ENCODE measurements around the gene WDR62. TPM values are rescaled to one million over a fixed set of nuclear protein-coding genes. Genes with fewer than 3 reads are reported as not detected.

Gene WDR62
- total RNA-seq, 1 donor from 2014 or later: 2.4 TPM

- DNase-seq (ENCODE audit: low read depth) (no peak), FAIRE-seq (no peak)
- Mint-ChIP-seq H3K27me3 (ENCODE audit: low read depth, unreplicated experiment) (no peaks in the 10 kb centered on the region), H3K36me3 (ENCODE audit: low read depth, unreplicated experiment) (peaks cover 8% of the 10 kb centered on the region), H3K27ac (ENCODE audit: unreplicated experiment) (no peak overlapping the region), H3K9me3 (ENCODE audit: unreplicated experiment) (peaks cover 3% of the 10 kb centered on the region), H3K4me3 (ENCODE audit: unreplicated experiment) (no peak overlapping the region), H3K4me1 (ENCODE audit: low read depth, unreplicated experiment) (peaks cover 7% of the 10 kb centered on the region)
- Histone ChIP-seq H3K4me1 (ENCODE audit: insufficient read depth, low read length) (no peaks in the 10 kb centered on the region), H3K9me3 (ENCODE audit: insufficient read depth, low read depth, low read length) (no peaks in the 10 kb centered on the region), H3K79me2 (ENCODE audit: insufficient read depth, low read length) (no peaks in the 10 kb centered on the region), H4K20me1 (ENCODE audit: insufficient read depth, low read length) (no peaks in the 10 kb centered on the region), H3K4me3 (ENCODE audit: insufficient read depth, low read depth, low read length) (no peak overlapping the region), H3K9ac (ENCODE audit: low read length) (no peak overlapping the region), H3K27me3 (ENCODE audit: insufficient read depth, low read length) (no peaks in the 10 kb centered on the region), H3K27ac (ENCODE audit: low read depth, low read length) (no peak overlapping the region), H2AFZ (ENCODE audit: low read depth, low read length) (no peak overlapping the region), H3K36me3 (ENCODE audit: insufficient read depth, low read length) (peaks cover 3% of the 10 kb centered on the region), H3K4me2 (ENCODE audit: low read length) (no peak overlapping the region)
- TF ChIP-seq, protein P1, sequence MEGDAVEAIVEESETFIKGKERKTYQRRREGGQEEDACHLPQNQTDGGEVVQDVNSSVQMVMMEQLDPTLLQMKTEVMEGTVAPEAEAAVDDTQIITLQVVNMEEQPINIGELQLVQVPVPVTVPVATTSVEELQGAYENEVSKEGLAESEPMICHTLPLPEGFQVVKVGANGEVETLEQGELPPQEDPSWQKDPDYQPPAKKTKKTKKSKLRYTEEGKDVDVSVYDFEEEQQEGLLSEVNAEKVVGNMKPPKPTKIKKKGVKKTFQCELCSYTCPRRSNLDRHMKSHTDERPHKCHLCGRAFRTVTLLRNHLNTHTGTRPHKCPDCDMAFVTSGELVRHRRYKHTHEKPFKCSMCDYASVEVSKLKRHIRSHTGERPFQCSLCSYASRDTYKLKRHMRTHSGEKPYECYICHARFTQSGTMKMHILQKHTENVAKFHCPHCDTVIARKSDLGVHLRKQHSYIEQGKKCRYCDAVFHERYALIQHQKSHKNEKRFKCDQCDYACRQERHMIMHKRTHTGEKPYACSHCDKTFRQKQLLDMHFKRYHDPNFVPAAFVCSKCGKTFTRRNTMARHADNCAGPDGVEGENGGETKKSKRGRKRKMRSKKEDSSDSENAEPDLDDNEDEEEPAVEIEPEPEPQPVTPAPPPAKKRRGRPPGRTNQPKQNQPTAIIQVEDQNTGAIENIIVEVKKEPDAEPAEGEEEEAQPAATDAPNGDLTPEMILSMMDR (IDR thresholded peaks at IDR 0.05; ENCODE audit: insufficient read depth, low read depth, low read length): no peak
- TF ChIP-seq EZH2 (IDR thresholded peaks at IDR 0.05; ENCODE audit: insufficient read depth, low read length): no peak
Measured at GRCh38 chr19:36103842-36104552, 49.3 kb downstream of the WDR62 start.

DNA sequence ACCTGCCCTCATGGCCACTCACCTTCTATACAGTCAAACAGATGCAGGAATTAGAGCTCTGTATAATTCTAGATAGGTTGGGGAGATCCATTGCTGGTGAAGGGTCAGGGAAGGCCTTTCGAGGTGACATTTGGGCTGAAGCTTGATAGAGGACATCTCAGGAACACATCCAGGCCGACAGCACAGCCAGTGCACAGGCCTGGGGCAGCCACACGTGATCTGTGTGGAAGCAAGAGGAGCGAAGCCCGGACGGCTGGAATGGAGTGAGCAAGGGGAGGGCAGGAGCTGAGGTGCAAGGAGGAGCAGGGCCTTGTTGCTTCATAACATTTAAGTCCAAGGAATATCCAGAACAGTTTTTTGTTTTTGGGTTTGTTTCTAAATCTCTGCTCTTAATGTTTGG, 51.7 kb downstream of the WDR62 start:
- Mint-ChIP-seq H3K4me1 (ENCODE audit: low read depth, unreplicated experiment) (peaks cover 7% of the 10 kb centered on the region), H3K9me3 (ENCODE audit: unreplicated experiment) (peaks cover 3% of the 10 kb centered on the region), H3K36me3 (ENCODE audit: low read depth, unreplicated experiment) (peaks cover 10% of the 10 kb centered on the region), H3K27ac (ENCODE audit: unreplicated experiment) (no peak overlapping the region), H3K27me3 (ENCODE audit: low read depth, unreplicated experiment) (no peaks in the 10 kb centered on the region), H3K4me3 (ENCODE audit: unreplicated experiment) (no peak overlapping the region)
- H3K36me3 ChIP-seq (ENCODE audit: insufficient read depth, low read length): peaks cover 3% of the 10 kb centered on the region
- no peak overlapping the region for H3K4me2 ChIP-seq (ENCODE audit: low read length)
- H3K27me3 ChIP-seq (ENCODE audit: insufficient read depth, low read length): no peaks in the 10 kb centered on the region
- H3K4me1 ChIP-seq (ENCODE audit: insufficient read depth, low read length): no peaks in the 10 kb centered on the region
- H3K4me3 ChIP-seq (ENCODE audit: insufficient read depth, low read depth, low read length): no peak overlapping the region
- H3K27ac ChIP-seq (ENCODE audit: low read depth, low read length): no peak overlapping the region
- H4K20me1 ChIP-seq (ENCODE audit: insufficient read depth, low read length): no peaks in the 10 kb centered on the region
- DNase-seq (ENCODE audit: low read depth) (no peak), FAIRE-seq (no peak)
- no peak overlapping the region for H3K9ac ChIP-seq (ENCODE audit: low read length)
- H3K79me2 ChIP-seq (ENCODE audit: insufficient read depth, low read length): no peaks in the 10 kb centered on the region
- H3K9me3 ChIP-seq (ENCODE audit: insufficient read depth, low read depth, low read length): no peaks in the 10 kb centered on the region
- H2AFZ ChIP-seq (ENCODE audit: low read depth, low read length): no peak overlapping the region
- TF ChIP-seq, protein P1 (IDR thresholded peaks at IDR 0.05; ENCODE audit: insufficient read depth, low read depth, low read length): no peak
- TF ChIP-seq EZH2 (IDR thresholded peaks at IDR 0.05; ENCODE audit: insufficient read depth, low read length): no peak

GRCh38 chr19:36106991-36107390, 52.3 kb downstream of the WDR62 start:
- Mint-ChIP-seq H3K27me3 (ENCODE audit: low read depth, unreplicated experiment) (no peaks in the 10 kb centered on the region), H3K27ac (ENCODE audit: unreplicated experiment) (no peak overlapping the region), H3K4me3 (ENCODE audit: unreplicated experiment) (no peak overlapping the region), H3K4me1 (ENCODE audit: low read depth, unreplicated experiment) (peaks cover 7% of the 10 kb centered on the region), H3K9me3 (ENCODE audit: unreplicated experiment) (peaks cover 3% of the 10 kb centered on the region), H3K36me3 (ENCODE audit: low read depth, unreplicated experiment) (peaks cover 14% of the 10 kb centered on the region)
- no peak overlapping the region for H3K4me2 ChIP-seq (ENCODE audit: low read length)
- FAIRE-seq (no peak), DNase-seq (ENCODE audit: low read depth) (no peak)
- H2AFZ ChIP-seq (ENCODE audit: low read depth, low read length): no peak overlapping the region
- TF ChIP-seq EZH2 (IDR thresholded peaks at IDR 0.05; ENCODE audit: insufficient read depth, low read length): no peak
- TF ChIP-seq, protein P1 (IDR thresholded peaks at IDR 0.05; ENCODE audit: insufficient read depth, low read depth, low read length): no peak
- no peaks in the 10 kb centered on the region for H3K27me3 ChIP-seq (ENCODE audit: insufficient read depth, low read length)
- H3K4me1 ChIP-seq (ENCODE audit: insufficient read depth, low read length): no peaks in the 10 kb centered on the region
- no peak overlapping the region for H3K27ac ChIP-seq (ENCODE audit: low read depth, low read length)
- no peak overlapping the region for H3K9ac ChIP-seq (ENCODE audit: low read length)
- no peaks in the 10 kb centered on the region for H3K9me3 ChIP-seq (ENCODE audit: insufficient read depth, low read depth, low read length)
- no peaks in the 10 kb centered on the region for H3K79me2 ChIP-seq (ENCODE audit: insufficient read depth, low read length)
- H3K4me3 ChIP-seq (ENCODE audit: insufficient read depth, low read depth, low read length): no peak overlapping the region
- peaks cover 3% of the 10 kb centered on the region for H3K36me3 ChIP-seq (ENCODE audit: insufficient read depth, low read length)
- H4K20me1 ChIP-seq (ENCODE audit: insufficient read depth, low read length): no peaks in the 10 kb centered on the region
